Caco-2 (cell line): ENCODE results near the gene CACNG5. TPM values are rescaled to one million over a fixed set of nuclear protein-coding genes. Genes with fewer than 3 reads are reported as not detected.

Experiments used
- BruUV-seq: library from RNA; stranded (reverse); fragments of 400-500 nt; replicated peaks from 2 replicates; lab custom pipeline; 2021; lab: Mats Ljungman, UMichigan
- CTCF ChIA-PET: fragments of 300-600 bp; sonication (Branson Sonifier 250); formaldehyde crosslinking; loops from one replicate; lab custom pipeline; 2022; ENCODE audit warnings: antibody characterized with exemption; lab: Charles Lee
- POLR2A ChIA-PET: fragments of 300-600 bp; sonication (Branson Sonifier 250); formaldehyde crosslinking; loops from one replicate; lab custom pipeline; 2022; ENCODE audit warnings: antibody characterized with exemption; lab: Charles Lee
- DNase-seq, 2 experiments: peaks; one replicate each; pipeline versions ENCODE4 v3.0.0 to v3.0.0-alpha.2; 2020 to 2022
- H3K27me3 ChIP-seq: replicated peaks from 2 replicates; pipeline ENCODE4 v1.6.0; 2011; ENCODE audit warnings: low read length; ENCODE audit not compliant: control insufficient read depth, insufficient read depth
- H3K36me3 ChIP-seq: 2 replicates; pipeline ENCODE4 v1.5.1; 2011; ENCODE audit warnings: low read length; ENCODE audit not compliant: control insufficient read depth, insufficient read depth
- H3K4me1 ChIP-seq: fragments of 250-450 bp; sonication (Bioruptor Pico); 2 replicates; pipeline ENCODE4 v1.5.1; 2020; ENCODE audit warnings: mild to moderate bottlenecking
- H3K4me3 ChIP-seq: 2 replicates; pipeline ENCODE4 v1.5.1; 2011; ENCODE audit warnings: low read depth, mild to moderate bottlenecking, control low read depth, low read length
- H3K9me3 ChIP-seq: fragments of 250-450 bp; sonication (Bioruptor Pico); 2 replicates; pipeline ENCODE4 v1.5.1; 2020; ENCODE audit warnings: mild to moderate bottlenecking, moderate library complexity
- H3K27ac Mint-ChIP-seq: one replicate; pipeline ENCODE4 v1.8.0; 2022; ENCODE audit warnings: mixed read lengths; ENCODE audit not compliant: unreplicated experiment
- H3K27me3 Mint-ChIP-seq: one replicate; pipeline ENCODE4 v1.8.0; 2022; ENCODE audit warnings: mixed read lengths; ENCODE audit not compliant: insufficient read depth, unreplicated experiment
- H3K36me3 Mint-ChIP-seq: one replicate; pipeline ENCODE4 v1.8.0; 2022; ENCODE audit warnings: mild to moderate bottlenecking, mixed read lengths; ENCODE audit not compliant: insufficient read depth, unreplicated experiment
- H3K4me1 Mint-ChIP-seq: one replicate; pipeline ENCODE4 v1.8.0; 2022; ENCODE audit warnings: low read depth, mixed read lengths; ENCODE audit not compliant: unreplicated experiment
- H3K4me3 Mint-ChIP-seq: one replicate; pipeline ENCODE4 v1.8.0; 2022; ENCODE audit warnings: mild to moderate bottlenecking, moderate library complexity, mixed read lengths; ENCODE audit not compliant: unreplicated experiment
- H3K9me3 Mint-ChIP-seq: one replicate; pipeline ENCODE4 v1.8.0; 2022; ENCODE audit warnings: mixed read lengths; ENCODE audit not compliant: unreplicated experiment
- intact Hi-C: fragments of 100-400 bp; cut with micrococcal nuclease; formaldehyde crosslinking; loops from one replicate; pipeline ENCODE4 v1.10.0; 2022; ENCODE audit not compliant: unreplicated experiment
- total RNA-seq: library from RNA; stranded (reverse); gene quantifications from 2 replicates; pipeline ENCODE4 v1.2.3, GENCODE V29; 2022
- TF ChIP-seq, protein P1 (sequence below), 2 experiments: fragments of 200-600 bp in 1 of 2; IDR thresholded peaks; 1 replicate in 1 of 2; 2 replicates in 1 of 2; pipeline versions ENCODE4 v1.5.1 to v1.8.0; 2011 to 2022; ENCODE audit warnings: antibody characterized with exemption in 1 of 2, control low read depth in 1 of 2, inconsistent platforms in 1 of 2, low read depth in 1 of 2, low read length in 1 of 2, mild to moderate bottlenecking in 1 of 2, moderate library complexity in 1 of 2; ENCODE audit not compliant: insufficient read depth in 1 of 2, severe bottlenecking in 1 of 2, unreplicated experiment in 1 of 2

The CACNG5 gene
- total RNA-seq, 1 experiment from 2014 or later, result not detected

DNA sequence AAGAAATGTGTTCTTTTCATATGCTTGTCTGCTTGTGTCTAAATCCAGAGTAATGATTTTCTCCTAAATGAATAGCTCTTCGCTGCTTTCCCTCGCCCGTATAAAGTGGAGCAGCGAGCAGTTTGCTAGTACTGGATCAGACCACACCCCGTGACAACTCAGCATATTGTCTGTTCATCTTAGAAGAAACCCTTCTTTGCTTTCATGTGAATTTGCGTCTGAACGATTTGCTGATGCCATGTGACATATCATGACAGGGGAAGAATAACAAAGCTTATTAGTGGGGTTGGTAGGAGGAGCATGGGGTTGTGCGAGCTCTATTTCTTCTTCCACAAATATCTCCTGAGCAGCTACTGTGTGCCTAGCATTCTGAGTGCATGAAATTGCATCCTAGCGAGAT is 85.5 kb downstream of the CACNG5 start:
- CTCF ChIA-PET, result no interaction called here
- peaks cover 19% of the 10 kb centered on the region for H3K4me1 Mint-ChIP-seq
- no peak for DNase-seq

DNA sequence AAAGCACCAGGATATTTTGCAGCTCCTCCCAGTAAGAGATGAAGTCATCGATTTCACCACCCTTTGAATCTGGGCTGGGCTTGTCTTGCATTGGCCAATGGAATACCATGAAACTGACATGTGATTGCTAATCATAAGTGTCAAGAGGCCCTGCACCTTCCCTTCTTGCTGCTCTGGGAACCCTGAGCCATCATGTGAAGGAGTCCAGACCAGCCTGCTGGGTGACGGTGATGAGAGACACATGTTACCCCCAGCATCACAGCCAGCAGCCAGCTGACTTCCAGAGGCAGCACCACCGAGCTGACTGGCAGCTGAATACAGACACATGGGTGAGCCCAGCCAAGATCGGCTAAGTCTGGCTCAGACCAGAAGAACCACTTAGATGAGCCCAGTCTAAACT is 86.0 kb downstream of the CACNG5 start:
- no TSS peak for BruUV-seq
- no peaks in the 10 kb centered on the region for H3K27me3 Mint-ChIP-seq
- ChIA-PET CTCF (no interaction called here), POLR2A (no interaction called here)
- Histone ChIP-seq H3K9me3 (peaks cover 3% of the 10 kb centered on the region; the same call in 1 of the 2 replicates), H3K27me3 (no peaks in the 10 kb centered on the region), H3K36me3 (no peaks in the 10 kb centered on the region), H3K4me1 (peaks cover 24% of the 10 kb centered on the region), H3K4me3 (no peak overlapping the region)
- TF ChIP-seq, protein P1, sequence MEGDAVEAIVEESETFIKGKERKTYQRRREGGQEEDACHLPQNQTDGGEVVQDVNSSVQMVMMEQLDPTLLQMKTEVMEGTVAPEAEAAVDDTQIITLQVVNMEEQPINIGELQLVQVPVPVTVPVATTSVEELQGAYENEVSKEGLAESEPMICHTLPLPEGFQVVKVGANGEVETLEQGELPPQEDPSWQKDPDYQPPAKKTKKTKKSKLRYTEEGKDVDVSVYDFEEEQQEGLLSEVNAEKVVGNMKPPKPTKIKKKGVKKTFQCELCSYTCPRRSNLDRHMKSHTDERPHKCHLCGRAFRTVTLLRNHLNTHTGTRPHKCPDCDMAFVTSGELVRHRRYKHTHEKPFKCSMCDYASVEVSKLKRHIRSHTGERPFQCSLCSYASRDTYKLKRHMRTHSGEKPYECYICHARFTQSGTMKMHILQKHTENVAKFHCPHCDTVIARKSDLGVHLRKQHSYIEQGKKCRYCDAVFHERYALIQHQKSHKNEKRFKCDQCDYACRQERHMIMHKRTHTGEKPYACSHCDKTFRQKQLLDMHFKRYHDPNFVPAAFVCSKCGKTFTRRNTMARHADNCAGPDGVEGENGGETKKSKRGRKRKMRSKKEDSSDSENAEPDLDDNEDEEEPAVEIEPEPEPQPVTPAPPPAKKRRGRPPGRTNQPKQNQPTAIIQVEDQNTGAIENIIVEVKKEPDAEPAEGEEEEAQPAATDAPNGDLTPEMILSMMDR (IDR thresholded peaks at IDR 0.05; ENCODE audit: insufficient read depth in 1 of 2, low read depth in 1 of 2, low read length in 1 of 2, severe bottlenecking in 1 of 2, unreplicated experiment in 1 of 2), result no peak
- no peak overlapping the region for H3K27ac Mint-ChIP-seq
- H3K4me1 Mint-ChIP-seq, result peaks cover 14% of the 10 kb centered on the region
- H3K4me3 Mint-ChIP-seq, result no peak overlapping the region
- DNase-seq, result no peak
- no peaks in the 10 kb centered on the region for H3K36me3 Mint-ChIP-seq
- H3K9me3 Mint-ChIP-seq, result peaks cover 22% of the 10 kb centered on the region
- intact Hi-C loops, result no loop called here

More for the DNA sequence above, 85.5 kb downstream of the CACNG5 start:
- Histone ChIP-seq H3K4me3 (no peak overlapping the region), H3K4me1 (peaks cover 19% of the 10 kb centered on the region), H3K36me3 (no peaks in the 10 kb centered on the region), H3K27me3 (no peaks in the 10 kb centered on the region), H3K9me3 (peaks cover 3% of the 10 kb centered on the region; the same call in 1 of the 2 replicates)
- Mint-ChIP-seq H3K27me3 (no peaks in the 10 kb centered on the region), H3K4me3 (no peak overlapping the region), H3K9me3 (peaks cover 22% of the 10 kb centered on the region), H3K27ac (no peak overlapping the region), H3K36me3 (no peaks in the 10 kb centered on the region)
- POLR2A ChIA-PET, result no interaction called here
- BruUV-seq, result no TSS peak
- intact Hi-C loops, result no loop called here
- TF ChIP-seq, protein P1 (IDR thresholded peaks at IDR 0.05; ENCODE audit: insufficient read depth in 1 of 2, low read depth in 1 of 2, low read length in 1 of 2, severe bottlenecking in 1 of 2, unreplicated experiment in 1 of 2), result no peak

DNA sequence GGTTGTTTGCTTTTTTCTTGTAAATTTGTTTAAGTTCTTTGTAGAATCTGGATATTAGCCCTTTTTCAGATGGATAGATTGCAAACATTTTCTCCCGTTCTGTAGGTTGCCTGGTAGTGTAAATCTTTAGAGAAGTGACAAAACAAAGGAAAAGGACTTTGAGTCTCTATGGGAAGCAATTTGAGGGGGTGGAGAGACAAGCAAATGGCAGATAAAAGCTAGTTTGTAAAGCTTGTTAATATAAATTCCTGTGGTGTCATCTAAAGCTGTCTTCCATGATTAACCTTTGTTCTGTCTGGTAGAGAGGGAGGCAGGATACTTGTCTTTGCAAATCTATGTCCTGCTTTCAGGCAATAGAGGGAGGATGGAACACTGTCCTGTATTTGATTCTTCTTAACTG is 89.0 kb downstream of the CACNG5 start:
- TF ChIP-seq, protein P1 (IDR thresholded peaks at IDR 0.05; ENCODE audit: insufficient read depth in 1 of 2, low read depth in 1 of 2, low read length in 1 of 2, severe bottlenecking in 1 of 2, unreplicated experiment in 1 of 2), result no peak
- Mint-ChIP-seq H3K36me3 (no peaks in the 10 kb centered on the region), H3K27ac (peak overlapping the region; percentile 47), H3K27me3 (no peaks in the 10 kb centered on the region), H3K4me3 (peak overlapping the region; percentile 15), H3K4me1 (peaks cover 13% of the 10 kb centered on the region), H3K9me3 (peaks cover 15% of the 10 kb centered on the region)
- DNase-seq, result peak in 1 of 2 experiments; percentile 50
- ChIA-PET CTCF (interaction anchor here (0.8 to 1.0 kb wide), 3 partner anchors 19 to 29 kb away, joined by 3 read pairs; no protein-coding TSS in a partner anchor), POLR2A (interaction anchor here (0.5 to 1.3 kb wide), 3 partner anchors 28 to 1633 kb away, joined by 4 to 6 read pairs (median 5); no protein-coding TSS in a partner anchor)
- Histone ChIP-seq H3K27me3 (no peaks in the 10 kb centered on the region), H3K4me1 (peaks cover 24% of the 10 kb centered on the region), H3K4me3 (no peak overlapping the region), H3K9me3 (peaks cover 3% of the 10 kb centered on the region; the same call in 1 of the 2 replicates), H3K36me3 (no peaks in the 10 kb centered on the region)
- no TSS peak for BruUV-seq
- intact Hi-C loops, result loop anchor here (1.0 kb wide), 1 partner anchor 28 kb away; no protein-coding TSS in a partner anchor
